Mononuclear cell (primary cell): ENCODE measurements around the gene SMURF1. TPM values are rescaled to one million over a fixed set of nuclear protein-coding genes. Genes with fewer than 3 reads are reported as not detected.

Experiments used
- H3K27me3 ChIP-seq: 2 replicates; pipeline ENCODE4 v1.6.0; 2011; ENCODE audit warnings: low read length, control low read depth; ENCODE audit not compliant: insufficient read depth
- H3K4me1 ChIP-seq: 2 replicates; pipeline ENCODE4 v1.5.1; 2011; ENCODE audit warnings: mild to moderate bottlenecking, low read length, control low read depth; ENCODE audit not compliant: insufficient read depth
- H3K4me3 ChIP-seq: 2 replicates; pipeline ENCODE4 v1.5.1; 2011; ENCODE audit warnings: mild to moderate bottlenecking, low read length, moderate library complexity
- H3K9me3 ChIP-seq: 2 replicates; pipeline ENCODE4 v1.5.1; 2011; ENCODE audit warnings: low read depth, mild to moderate bottlenecking, control low read depth, low read length
- total RNA-seq: library from RNA; depleted of rRNA; stranded (reverse); fragments of >200 nt; gene quantifications from one replicate; pipeline ENCODE4 v1.2.3, GENCODE V29; 2012

The SMURF1 gene
- total RNA-seq, 1 donor = 37.6 TPM

GRCh38 chr7:99042957-99043356 lies 101.0 kb downstream of the SMURF1 start:
- Histone ChIP-seq H3K4me3 (no peak overlapping the region), H3K4me1 (no peaks in the 10 kb centered on the region), H3K27me3 (no peaks in the 10 kb centered on the region), H3K9me3 (no peaks in the 10 kb centered on the region)

- H3K4me1 ChIP-seq = no peaks in the 10 kb centered on the region
- H3K4me3 ChIP-seq = no peak overlapping the region
- no peaks in the 10 kb centered on the region for H3K9me3 ChIP-seq
- no peaks in the 10 kb centered on the region for H3K27me3 ChIP-seq
These were observed 102.4 kb downstream of the SMURF1 start for GRCh38 chr7:99041526-99041925.

GRCh38 chr7:99040104-99040958 lies 103.6 kb downstream of the SMURF1 start:
- Histone ChIP-seq H3K27me3 (no peaks in the 10 kb centered on the region), H3K4me3 (no peak overlapping the region), H3K4me1 (no peaks in the 10 kb centered on the region), H3K9me3 (no peaks in the 10 kb centered on the region)

- Histone ChIP-seq H3K27me3 (no peaks in the 10 kb centered on the region), H3K9me3 (no peaks in the 10 kb centered on the region), H3K4me3 (no peak overlapping the region), H3K4me1 (no peaks in the 10 kb centered on the region)
These were observed 104.5 kb downstream of the SMURF1 start for GRCh38 chr7:99039384-99039891.

- H3K4me1 ChIP-seq = no peaks in the 10 kb centered on the region
- H3K27me3 ChIP-seq = no peaks in the 10 kb centered on the region
- H3K9me3 ChIP-seq = no peaks in the 10 kb centered on the region
- no peak overlapping the region for H3K4me3 ChIP-seq
These were observed 105.6 kb downstream of the SMURF1 start for GRCh38 chr7:99038086-99038855.

GRCh38 chr7:99037327-99037940 lies 106.5 kb downstream of the SMURF1 start:
- Histone ChIP-seq H3K27me3 (no peaks in the 10 kb centered on the region), H3K4me1 (no peaks in the 10 kb centered on the region), H3K9me3 (no peaks in the 10 kb centered on the region), H3K4me3 (no peak overlapping the region)

- no peaks in the 10 kb centered on the region for H3K9me3 ChIP-seq
These were observed 107.3 kb downstream of the SMURF1 start for GRCh38 chr7:99036546-99037111.

GRCh38 chr7:99035723-99036545 lies 108.0 kb downstream of the SMURF1 start:
- no peaks in the 10 kb centered on the region for H3K9me3 ChIP-seq
- no peak overlapping the region for H3K4me3 ChIP-seq
- H3K27me3 ChIP-seq = no peaks in the 10 kb centered on the region

More at GRCh38 chr7:99036546-99037111, 107.3 kb downstream of the SMURF1 start:
- H3K4me1 ChIP-seq = no peaks in the 10 kb centered on the region
- H3K4me3 ChIP-seq = no peak overlapping the region
- no peaks in the 10 kb centered on the region for H3K27me3 ChIP-seq

GRCh38 chr7:99034932-99035722 lies 108.8 kb downstream of the SMURF1 start:
- H3K4me1 ChIP-seq = no peaks in the 10 kb centered on the region
- no peaks in the 10 kb centered on the region for H3K9me3 ChIP-seq
- no peak overlapping the region for H3K4me3 ChIP-seq
- no peaks in the 10 kb centered on the region for H3K27me3 ChIP-seq

More at GRCh38 chr7:99035723-99036545, 108.0 kb downstream of the SMURF1 start:
- no peaks in the 10 kb centered on the region for H3K4me1 ChIP-seq

- Histone ChIP-seq H3K9me3 (no peaks in the 10 kb centered on the region), H3K4me3 (no peak overlapping the region), H3K27me3 (no peaks in the 10 kb centered on the region), H3K4me1 (no peaks in the 10 kb centered on the region)
These were observed 110.1 kb downstream of the SMURF1 start for GRCh38 chr7:99033765-99034164.

- no peaks in the 10 kb centered on the region for H3K27me3 ChIP-seq
- H3K4me3 ChIP-seq = no peak overlapping the region
- no peaks in the 10 kb centered on the region for H3K9me3 ChIP-seq
- no peaks in the 10 kb centered on the region for H3K4me1 ChIP-seq
These were observed 111.0 kb downstream of the SMURF1 start for GRCh38 chr7:99032928-99033327.

- no peaks in the 10 kb centered on the region for H3K9me3 ChIP-seq
- H3K4me3 ChIP-seq = no peak overlapping the region
- no peaks in the 10 kb centered on the region for H3K27me3 ChIP-seq
- no peaks in the 10 kb centered on the region for H3K4me1 ChIP-seq
These were observed 112.4 kb downstream of the SMURF1 start for GRCh38 chr7:99031496-99031895.

- Histone ChIP-seq H3K27me3 (no peaks in the 10 kb centered on the region), H3K4me3 (no peak overlapping the region), H3K4me1 (no peaks in the 10 kb centered on the region), H3K9me3 (no peaks in the 10 kb centered on the region)
These were observed 113.0 kb downstream of the SMURF1 start for GRCh38 chr7:99030951-99031350.
